Spleen (tissue), 11 donors: ENCODE measurements around the gene TUBGCP2. TPM values are rescaled to one million over a fixed set of nuclear protein-coding genes. Genes with fewer than 3 reads are reported as not detected.

Source experiments
- DNase-seq: peaks from one replicate; pipeline ENCODE4 v3.0.0-alpha.2; 2020
- H3K27ac ChIP-seq, 8 donors: fragments of 200-600 bp; sonication (generic) in 7 of 8; 1 replicate in 4 of 8; 2 replicates in 4 of 8; pipeline versions ENCODE4 v1.5.0 to v1.8.0; 2016 to 2021; ENCODE audit warnings: inconsistent platforms in 4 of 8, mild to moderate bottlenecking in 4 of 8, moderate library complexity in 1 of 8
- H3K27me3 ChIP-seq, 7 donors: fragments of 200-600 bp; sonication (generic) in 6 of 7; replicated peaks in 1 of 7; 1 replicate in 4 of 7; 2 replicates in 3 of 7; pipeline versions ENCODE4 v1.5.0 to v1.8.0; 2016 to 2021; ENCODE audit warnings: inconsistent platforms in 3 of 7, mild to moderate bottlenecking in 1 of 7
- H3K36me3 ChIP-seq, 6 donors: fragments of 200-600 bp; sonication (generic) in 5 of 6; 1 replicate in 4 of 6; 2 replicates in 2 of 6; pipeline versions ENCODE4 v1.5.0 to v1.8.0; 2016 to 2021; ENCODE audit warnings: inconsistent platforms in 2 of 6
- H3K4me1 ChIP-seq, 6 donors: fragments of 200-600 bp; sonication (generic) in 5 of 6; 1 replicate in 3 of 6; 2 replicates in 3 of 6; pipeline versions ENCODE4 v1.5.0 to v1.8.0; 2016 to 2021; ENCODE audit warnings: inconsistent platforms in 3 of 6
- H3K4me3 ChIP-seq, 8 donors: fragments of 200-600 bp; sonication (generic) in 7 of 8; 1 replicate in 4 of 8; 2 replicates in 4 of 8; pipeline versions ENCODE4 v1.5.0 to v1.8.0; 2016 to 2021; ENCODE audit warnings: inconsistent platforms in 4 of 8, mild to moderate bottlenecking in 4 of 8, moderate library complexity in 2 of 8
- H3K9me3 ChIP-seq, 8 donors: fragments of 200-600 bp; sonication (generic) in 7 of 8; 1 replicate in 4 of 8; 2 replicates in 4 of 8; pipeline versions ENCODE4 v1.5.0 to v1.8.0; 2016 to 2021; ENCODE audit warnings: inconsistent platforms in 4 of 8
- POLR2A ChIP-seq, 3 donors: fragments of 450-650 bp; IDR thresholded peaks; one replicate each; pipeline ENCODE4 v1.5.1; 2017; ENCODE audit warnings: antibody characterized with exemption in 3 of 3, mild to moderate bottlenecking in 1 of 3
- POLR2AphosphoS5 ChIP-seq, 3 donors: sonication (generic); formaldehyde crosslinking; IDR thresholded peaks; one replicate each; pipeline ENCODE4 v1.5.1; 2017; ENCODE audit warnings: antibody characterized with exemption in 3 of 3
- WGBS, 5 donors: extraction: QIAGEN DNeasy Blood & Tissue Kit in 3 of 5; methylation state at CpG; one replicate each; pipeline versions ENCODE4 v1.1.5 to v1.1.7; 2013 to 2018; 5-methylcytosine and 5-hydroxymethylcytosine counted together
- intact Hi-C: fragments of 100-400 bp; cut with DNase I; formaldehyde crosslinking; loops from one replicate; pipeline ENCODE4 v1.15.0; 2023; ENCODE audit warnings: low total_unique reads
- polyA plus RNA-seq, 3 donors: library from polyadenylated mRNA; stranded (reverse); fragments of 200-250 nt; gene quantifications; one replicate each; pipeline ENCODE4 v1.2.1, GENCODE V29; 2013
- total RNA-seq, 7 donors: library from RNA; depleted of rRNA in 3 of 7; stranded (reverse); fragments of >200 nt in 3 of 7; fragmentation: NEBNext Ultra II Directional in 4 of 7; extraction: Animal tissue kit (Norgen Biotek cat#: 25700) in 4 of 7; gene quantifications; one replicate each; pipeline versions ENCODE4 v1.1.0 to v1.2.1, GENCODE V29; 2016 to 2021
- TF ChIP-seq, protein P1 (sequence below), 11 experiments: fragments of 200-600 bp in 7 of 11; fragments of 450-650 bp in 4 of 11; sonication (generic) in 4 of 11; IDR thresholded peaks in 8 of 11; conservative IDR thresholded peaks in 3 of 11; 1 replicate in 7 of 11; 2 replicates in 4 of 11; pipeline versions ENCODE4 v1.4.0 to v1.8.0; 2016 to 2021; ENCODE audit warnings: antibody characterized with exemption in 11 of 11, inconsistent platforms in 4 of 11, mild to moderate bottlenecking in 1 of 11
- donor health status: healthy with polysubstance abuse.
- donor health status: DM: no; HTN: no; CAD: no; lungs with moderate emphysema.
- donor health status: DM: no; HTN: no; CAD: no.
- donor health status: Bipolar disorder and iron deficiency.
- donor health status: healthy.
- donor health status: DM: no; HTN: no; CAD: no.
- donor health status: DM: yes; HTN: yes; CAD: no.

TUBGCP2 gene
- total and polyA plus RNA-seq, 10 donors = 40.2 to 201 (median 57.6) TPM

GRCh38 chr10:133285217-133285616, 23.5 kb downstream of the TUBGCP2 start:
- Histone ChIP-seq H3K27ac (no peak overlapping the region), H3K27me3 (no peaks in the 10 kb centered on the region), H3K4me3 (no peak overlapping the region), H3K4me1 (peaks cover 0 to 8% (median under 1%) of the 10 kb centered on the region in 6 donors), H3K36me3 (peaks cover 0 to 100% (median 93%) of the 10 kb centered on the region in 6 donors), H3K9me3 (no peaks in the 10 kb centered on the region)
- no peak for DNase-seq
- WGBS, 5 donors = 93 to 98% (median 96%) methylated on average over 29 to 36 of the region's 36 CpGs
- intact Hi-C loops = no loop called here
- TF ChIP-seq POLR2AphosphoS5 (IDR thresholded peaks at IDR 0.05) (no peak), POLR2A (IDR thresholded peaks at IDR 0.05) (no peak)
- TF ChIP-seq, protein P1, sequence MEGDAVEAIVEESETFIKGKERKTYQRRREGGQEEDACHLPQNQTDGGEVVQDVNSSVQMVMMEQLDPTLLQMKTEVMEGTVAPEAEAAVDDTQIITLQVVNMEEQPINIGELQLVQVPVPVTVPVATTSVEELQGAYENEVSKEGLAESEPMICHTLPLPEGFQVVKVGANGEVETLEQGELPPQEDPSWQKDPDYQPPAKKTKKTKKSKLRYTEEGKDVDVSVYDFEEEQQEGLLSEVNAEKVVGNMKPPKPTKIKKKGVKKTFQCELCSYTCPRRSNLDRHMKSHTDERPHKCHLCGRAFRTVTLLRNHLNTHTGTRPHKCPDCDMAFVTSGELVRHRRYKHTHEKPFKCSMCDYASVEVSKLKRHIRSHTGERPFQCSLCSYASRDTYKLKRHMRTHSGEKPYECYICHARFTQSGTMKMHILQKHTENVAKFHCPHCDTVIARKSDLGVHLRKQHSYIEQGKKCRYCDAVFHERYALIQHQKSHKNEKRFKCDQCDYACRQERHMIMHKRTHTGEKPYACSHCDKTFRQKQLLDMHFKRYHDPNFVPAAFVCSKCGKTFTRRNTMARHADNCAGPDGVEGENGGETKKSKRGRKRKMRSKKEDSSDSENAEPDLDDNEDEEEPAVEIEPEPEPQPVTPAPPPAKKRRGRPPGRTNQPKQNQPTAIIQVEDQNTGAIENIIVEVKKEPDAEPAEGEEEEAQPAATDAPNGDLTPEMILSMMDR (IDR thresholded peaks at IDR 0.05 in 8 of 11, conservative IDR thresholded peaks at IDR 0.05 in 3 of 11) = no peak

DNA sequence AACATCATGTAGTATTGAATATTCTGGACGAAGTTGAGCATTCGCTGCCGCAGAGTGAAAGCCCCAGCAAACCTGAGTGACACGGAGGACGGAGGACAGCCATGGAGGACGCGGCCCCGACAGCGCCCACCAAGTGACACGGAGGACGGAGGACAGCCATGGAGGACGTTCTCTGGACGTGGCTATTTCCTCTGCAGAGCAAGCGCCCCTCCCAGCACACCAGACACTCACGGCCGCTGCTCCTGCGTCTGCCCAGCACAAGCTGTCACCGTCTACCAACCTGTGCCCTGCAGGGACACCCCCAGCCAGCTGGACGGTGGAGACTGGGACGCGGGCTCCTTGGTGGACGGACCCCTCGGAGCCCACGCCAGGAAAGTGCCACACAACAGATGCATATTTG, 24.7 kb downstream of the TUBGCP2 start:
- Histone ChIP-seq H3K27ac (no peak overlapping the region), H3K9me3 (no peaks in the 10 kb centered on the region), H3K27me3 (no peaks in the 10 kb centered on the region), H3K4me3 (no peak overlapping the region), H3K36me3 (peaks cover 2 to 100% (median 83%) of the 10 kb centered on the region in 6 donors), H3K4me1 (peaks cover 4 to 21% (median 14%) of the 10 kb centered on the region in 6 donors)
- intact Hi-C loops = no loop called here
- TF ChIP-seq POLR2AphosphoS5 (IDR thresholded peaks at IDR 0.05) (peak in 2 of 3 donors; percentile 6 to 39), POLR2A (IDR thresholded peaks at IDR 0.05) (no peak)
- 92 to 99% (median 96%) methylated on average over 19 to 24 of the region's 24 CpGs for WGBS, 5 donors
- DNase-seq = no peak

- Histone ChIP-seq H3K27me3 (no peaks in the 10 kb centered on the region), H3K36me3 (peaks cover 2 to 94% (median 74%) of the 10 kb centered on the region in 6 donors), H3K4me1 (peaks cover 10 to 31% (median 24%) of the 10 kb centered on the region in 6 donors), H3K9me3 (no peaks in the 10 kb centered on the region), H3K27ac (no peak overlapping the region), H3K4me3 (no peak overlapping the region)
- TF ChIP-seq, protein P1 (IDR thresholded peaks at IDR 0.05 in 8 of 11, conservative IDR thresholded peaks at IDR 0.05 in 3 of 11) = no peak
- TF ChIP-seq POLR2AphosphoS5 (IDR thresholded peaks at IDR 0.05) (peak in 1 of 3 donors; percentile 39), POLR2A (IDR thresholded peaks at IDR 0.05) (no peak)
- intact Hi-C loops = no loop called here
- 85 to 94% (median 93%) methylated on average over 22 to 24 of the region's 24 CpGs for WGBS, 5 donors
- no peak for DNase-seq
Observed at GRCh38 chr10:133282846-133283390, 25.8 kb downstream of the TUBGCP2 start.

DNA sequence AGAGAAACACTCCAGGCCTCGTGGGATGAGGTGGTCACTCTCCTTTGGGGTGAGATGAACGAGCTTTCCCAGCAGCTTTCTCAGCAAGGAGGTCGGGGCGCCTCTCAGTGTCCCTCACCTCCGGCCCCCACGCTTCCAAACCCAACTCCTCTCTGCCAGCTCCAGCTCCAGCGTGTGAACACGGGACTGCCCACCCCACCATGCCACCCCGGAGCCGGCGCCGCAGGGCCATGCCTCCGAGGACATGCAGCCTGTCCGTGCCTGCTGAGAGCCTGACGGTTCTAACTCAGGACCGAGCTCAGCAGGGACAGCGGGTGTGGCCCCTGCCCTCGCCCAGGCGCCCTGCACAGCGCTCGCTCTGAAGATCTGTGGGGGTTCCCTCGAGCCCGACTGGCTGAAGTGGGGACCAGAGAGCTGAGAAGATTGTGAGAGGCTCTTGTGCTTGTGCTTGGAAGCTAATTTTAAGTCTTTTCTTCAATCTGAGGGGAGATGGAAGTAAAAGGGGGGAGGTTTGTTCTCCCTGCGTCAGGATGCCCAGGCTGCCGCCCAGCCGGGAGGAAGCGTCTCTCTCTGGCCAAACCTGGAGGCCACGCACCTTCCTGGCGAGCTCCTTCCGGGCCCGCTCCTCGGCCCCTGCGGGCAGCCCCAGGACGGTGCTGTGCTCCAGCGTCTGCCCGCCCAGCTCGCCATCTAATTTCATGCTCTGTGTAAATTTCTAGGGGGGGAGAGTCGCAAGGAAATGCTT, 26.9 kb downstream of the TUBGCP2 start:
- peak; percentile 77 for DNase-seq

More for the DNA sequence above, 26.9 kb downstream of the TUBGCP2 start:
- H3K27me3 ChIP-seq = peaks cover 0 to 8% (median 0%) of the 10 kb centered on the region in 7 donors
- WGBS, 5 donors = 88 to 95% (median 93%) methylated on average over 25 to 38 of the region's 38 CpGs
- H3K4me1 ChIP-seq = peaks cover 13 to 42% (median 35%) of the 10 kb centered on the region in 6 donors
- H3K4me3 ChIP-seq = no peak overlapping the region
- intact Hi-C loops = no loop called here
- TF ChIP-seq, protein P1 (IDR thresholded peaks at IDR 0.05 in 8 of 11, conservative IDR thresholded peaks at IDR 0.05 in 3 of 11) = no peak
- TF ChIP-seq POLR2AphosphoS5 (IDR thresholded peaks at IDR 0.05) (no peak), POLR2A (IDR thresholded peaks at IDR 0.05) (no peak)
- H3K9me3 ChIP-seq = no peaks in the 10 kb centered on the region
- no peak overlapping the region for H3K27ac ChIP-seq
- H3K36me3 ChIP-seq = peaks cover 2 to 83% (median 65%) of the 10 kb centered on the region in 6 donors
